NCI-H187 (cell line): ENCODE data around the gene MLF2.
A peak's percentile ranks its signal among the peaks of the same experiment; 100 is the strongest.
"Not testable (repeated sequence)": the region's sequence is repeated elsewhere in the genome, so short reads cannot be mapped to it uniquely, and the experiment has no call there.

Experiments used
- DNase-seq, 2 experiments: peaks; one replicate each; lab custom pipeline; 2025; lab: John Stamatoyannopoulos, UW

Gene MLF2

GRCh38 chr12:6734506-6735387 is 18.2 kb downstream of the MLF2 start:
- no peak for DNase-seq

GRCh38 chr12:6730169-6730568 is 22.8 kb downstream of the MLF2 start:
- DNase-seq: no peak

GRCh38 chr12:6729186-6729585 is 23.8 kb downstream of the MLF2 start:
- DNase-seq: no peak

- no peak for DNase-seq
Measured at GRCh38 chr12:6725350-6725749, 27.6 kb downstream of the MLF2 start.

- DNase-seq: no peak
Measured at GRCh38 chr12:6724409-6724797, 28.5 kb downstream of the MLF2 start.

- DNase-seq: peak; percentile 89 to 97
Measured at GRCh38 chr12:6723607-6724408, 29.1 kb downstream of the MLF2 start, which contains the start of gene COPS7A. Gene COPS7A, plus strand, starts transcription at chr12:6724046. Its CDS starts 611 bp downstream, at chr12:6724657.

GRCh38 chr12:6722863-6723262 is 30.1 kb downstream of the MLF2 start:
- no peak for DNase-seq

GRCh38 chr12:6716874-6717437 is 36.0 kb downstream of the MLF2 start:
- DNase-seq: no peak

- DNase-seq: not testable (repeated sequence)
Measured at GRCh38 chr12:6716031-6716873, 36.7 kb downstream of the MLF2 start.

GRCh38 chr12:6708960-6709394 is 44.0 kb downstream of the MLF2 start:
- no peak for DNase-seq

- not testable (repeated sequence) for DNase-seq
Measured at GRCh38 chr12:6708351-6708750, 44.6 kb downstream of the MLF2 start.

GRCh38 chr12:6703631-6704030 is 49.3 kb downstream of the MLF2 start:
- no peak for DNase-seq

- DNase-seq: no peak
Measured at GRCh38 chr12:6701078-6701768, 51.7 kb downstream of the MLF2 start.

GRCh38 chr12:6700646-6701051 is 52.3 kb downstream of the MLF2 start, which contains the start of gene PIANP:
Gene PIANP, minus strand, starts transcription at chr12:6700815. Its CDS starts 2,754 bp downstream, at chr12:6698061.
- no peak for DNase-seq

GRCh38 chr12:6699989-6700645 is 52.8 kb downstream of the MLF2 start:
- DNase-seq: no peak

- DNase-seq: no peak
Measured at GRCh38 chr12:6699259-6699988, 53.5 kb downstream of the MLF2 start.

- DNase-seq: no peak
Measured at GRCh38 chr12:6698352-6699046, 54.4 kb downstream of the MLF2 start.
